HG02885 (cell line): ENCODE measurements around the gene IGFBP4.

Source experiments
- ATAC-seq: cut with Tn5 transposase; IDR thresholded peaks from one replicate; pipeline ENCODE4 v1.9.1; 2021; ENCODE audit warnings: mild to moderate bottlenecking; ENCODE audit not compliant: unreplicated experiment, poor library complexity

Gene IGFBP4

DNA sequence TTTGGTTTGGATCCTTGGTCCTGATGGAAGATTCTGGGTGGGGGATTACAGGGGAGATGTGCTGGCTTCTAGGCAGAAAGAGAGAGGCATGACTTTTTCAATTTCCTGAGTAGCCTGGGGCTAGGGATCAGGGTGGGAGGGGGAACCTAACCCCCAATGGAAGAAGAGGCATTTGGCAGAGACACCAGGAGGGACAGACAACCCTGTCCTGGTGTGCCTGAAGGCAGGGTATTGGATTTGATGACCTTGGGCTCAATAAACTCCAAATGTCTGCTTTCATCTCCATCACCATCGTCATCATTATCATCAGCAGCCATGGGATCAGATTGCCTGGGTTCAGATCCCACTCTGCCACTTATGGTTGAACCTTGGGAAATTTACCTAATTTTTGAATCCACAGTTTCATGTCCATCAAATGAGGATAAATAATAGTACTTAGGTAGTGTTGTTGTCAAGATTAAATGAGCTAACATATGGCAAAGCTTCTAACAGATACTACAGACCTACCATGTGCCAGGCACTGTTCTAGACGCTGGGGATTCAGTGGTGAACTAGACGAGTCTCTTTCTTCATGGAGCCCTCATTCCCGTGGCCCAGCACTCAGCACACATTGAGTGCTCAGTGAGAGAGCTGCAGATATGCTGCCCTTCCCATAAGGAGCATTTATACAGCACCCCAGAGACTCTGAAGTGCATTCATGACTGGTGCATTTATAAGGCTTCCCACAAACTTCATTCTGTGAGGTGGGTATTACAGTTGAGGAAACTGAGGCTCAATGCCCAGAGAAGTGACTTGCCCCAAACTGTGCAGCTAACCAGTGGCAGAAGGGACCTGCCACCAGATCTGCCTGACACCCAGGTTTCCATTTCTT lies 26.8 kb downstream of the IGFBP4 start:
- no peak for ATAC-seq

DNA sequence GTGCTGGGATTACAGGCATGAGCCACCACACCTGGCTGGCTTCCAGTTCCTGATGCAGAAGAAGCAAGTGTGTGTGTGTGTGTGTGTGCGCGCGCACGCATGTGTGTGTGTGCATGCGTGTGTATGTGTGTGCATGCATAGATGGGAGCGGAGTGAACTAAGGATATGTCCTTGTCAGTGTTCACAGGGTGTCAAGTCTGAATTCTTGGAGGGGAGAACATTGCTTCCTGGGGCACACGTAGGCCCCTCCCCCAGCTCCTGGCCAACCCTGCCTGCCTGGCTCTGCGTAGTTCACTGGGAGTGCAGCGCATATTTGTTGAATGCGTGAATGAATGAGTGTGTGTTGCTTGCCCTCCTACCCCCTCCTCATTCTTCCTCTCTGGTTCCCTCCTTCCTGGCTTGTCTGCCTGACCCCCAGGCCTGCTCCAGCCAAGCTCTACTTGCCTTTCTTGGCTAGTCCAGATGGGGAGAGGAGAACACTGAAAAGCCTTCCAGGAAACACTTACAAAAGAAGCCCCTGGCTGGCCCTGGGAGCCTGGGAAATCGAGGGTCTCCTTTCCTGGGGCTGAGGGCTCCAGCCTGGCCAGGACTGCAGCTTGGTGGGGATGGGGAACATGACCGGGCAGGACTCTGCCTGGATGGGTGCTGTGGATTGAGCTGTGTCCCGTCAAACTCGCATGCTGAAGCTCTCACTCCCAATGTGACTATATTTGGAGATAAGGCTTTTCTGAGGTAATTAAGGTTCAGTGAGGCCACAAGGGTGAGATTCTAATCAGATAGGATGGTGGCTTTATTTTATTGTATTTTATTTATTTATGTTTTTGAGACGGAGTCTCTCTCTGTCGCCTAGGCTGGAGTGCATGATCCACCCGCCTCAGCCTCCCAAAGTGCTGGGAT lies 27.9 kb downstream of the IGFBP4 start:
- ATAC-seq, result no peak

DNA sequence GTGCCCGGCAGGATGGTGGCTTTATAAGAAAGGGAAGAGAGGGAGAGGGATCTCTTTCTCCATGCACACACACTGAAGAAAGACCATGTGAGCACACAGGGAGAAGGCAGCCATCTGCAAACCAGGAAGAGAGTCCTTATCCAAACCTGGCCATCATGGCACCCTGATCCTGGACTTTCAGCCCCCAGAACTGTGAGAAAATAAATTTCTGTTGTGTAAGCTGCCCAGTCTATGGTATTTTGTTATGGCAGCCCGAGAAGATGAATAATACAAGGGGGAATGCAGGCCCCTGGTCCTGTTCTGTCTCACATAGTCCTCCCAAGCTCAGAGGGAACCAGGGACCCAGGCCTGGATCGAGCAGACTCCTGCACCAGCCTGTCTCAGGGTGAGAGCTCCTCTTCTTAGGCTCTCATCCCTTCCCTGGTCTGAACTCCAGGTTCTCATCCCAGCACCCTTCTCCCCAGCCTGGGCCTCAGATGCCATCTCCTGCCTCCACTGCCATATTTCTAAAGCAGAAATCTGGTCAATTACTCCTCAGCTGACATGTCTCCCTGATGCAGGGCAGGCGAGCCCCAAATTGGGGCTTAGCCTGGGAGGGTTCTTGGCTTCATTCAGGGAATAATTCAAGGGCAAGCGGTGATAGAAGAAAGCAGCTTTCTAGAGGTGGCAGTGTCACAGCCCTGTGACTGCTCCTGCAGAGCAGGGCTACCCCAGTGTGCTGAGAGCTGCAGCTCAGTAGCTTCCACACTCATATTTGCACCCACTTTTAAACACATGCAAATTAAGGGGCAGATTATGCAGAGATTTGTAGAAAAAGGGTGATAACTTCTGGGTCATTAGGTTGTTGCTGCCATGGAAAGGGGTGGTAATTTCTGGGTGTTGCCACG lies 28.8 kb downstream of the IGFBP4 start:
- no peak for ATAC-seq

DNA sequence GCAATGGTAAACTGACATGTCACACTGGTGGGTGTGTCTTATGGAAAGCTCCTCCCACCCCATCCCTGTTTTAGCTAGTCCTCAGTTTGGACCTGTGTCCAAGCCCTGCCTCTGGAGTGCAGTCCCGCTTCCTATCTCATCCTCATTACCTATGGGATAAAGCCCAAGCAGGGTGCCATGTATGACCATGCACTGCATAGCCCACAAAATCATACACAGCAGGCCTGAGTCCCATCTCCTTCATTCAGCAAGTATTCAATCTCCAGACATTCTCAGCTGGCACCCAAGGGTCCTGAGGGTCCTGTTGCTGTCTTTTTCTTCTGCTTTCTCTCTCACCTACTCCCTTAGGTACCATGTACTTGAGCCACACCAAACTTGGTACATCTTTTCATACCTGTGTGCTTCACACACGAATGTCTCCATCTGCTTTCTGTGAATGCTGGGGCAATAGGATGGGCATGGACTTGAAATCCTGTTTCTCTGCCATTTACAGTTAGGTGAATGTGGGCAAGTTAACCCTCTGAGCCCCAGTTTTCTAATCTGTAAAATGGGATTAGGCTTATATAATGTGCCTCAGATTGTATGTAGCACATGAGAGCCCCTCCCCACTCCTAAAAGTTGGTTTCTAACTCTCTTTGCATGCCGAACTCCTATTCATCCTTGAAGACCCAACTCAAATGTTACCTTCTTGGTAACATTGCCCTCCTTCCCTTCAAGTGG lies 29.6 kb downstream of the IGFBP4 start:
- ATAC-seq, result no peak

DNA sequence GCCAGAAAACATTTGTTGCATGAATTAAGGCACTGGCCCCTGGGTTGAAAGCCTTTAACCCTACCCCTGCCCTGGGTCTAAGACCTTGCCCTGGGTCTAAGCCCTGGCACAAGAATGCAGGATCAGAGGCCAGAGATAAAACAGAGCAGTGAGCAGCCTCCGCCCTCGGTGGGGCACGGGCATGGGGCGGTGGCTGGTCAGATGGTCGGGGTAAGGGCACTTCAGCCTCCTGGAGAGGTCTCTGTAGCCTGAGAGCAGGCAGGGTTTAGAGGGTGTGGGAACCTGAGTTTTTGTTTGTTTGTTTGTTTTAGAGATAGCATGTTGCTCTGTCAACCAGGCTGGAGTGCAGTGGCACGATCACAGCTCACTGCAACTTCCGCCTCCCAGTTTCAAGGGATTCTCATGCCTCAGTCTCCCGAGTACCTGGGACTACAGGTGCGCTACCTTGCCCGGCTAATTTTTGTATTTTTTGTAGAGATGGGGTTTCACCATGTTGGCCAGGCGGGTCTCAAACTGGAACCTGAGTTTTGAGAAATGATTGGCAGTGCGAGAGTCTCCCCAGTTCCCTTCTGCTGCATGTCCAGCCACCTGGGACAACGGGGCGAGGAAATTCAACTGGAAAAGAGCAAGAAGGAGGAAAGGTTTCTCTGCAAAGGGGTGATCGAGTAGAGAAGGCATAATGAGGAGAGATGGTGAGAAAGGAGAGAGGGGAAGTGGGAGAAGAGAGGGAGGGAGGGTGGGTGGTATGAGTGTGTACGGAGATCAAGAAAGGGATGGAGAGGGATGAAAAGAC lies 30.5 kb downstream of the IGFBP4 start:
- no peak for ATAC-seq

DNA sequence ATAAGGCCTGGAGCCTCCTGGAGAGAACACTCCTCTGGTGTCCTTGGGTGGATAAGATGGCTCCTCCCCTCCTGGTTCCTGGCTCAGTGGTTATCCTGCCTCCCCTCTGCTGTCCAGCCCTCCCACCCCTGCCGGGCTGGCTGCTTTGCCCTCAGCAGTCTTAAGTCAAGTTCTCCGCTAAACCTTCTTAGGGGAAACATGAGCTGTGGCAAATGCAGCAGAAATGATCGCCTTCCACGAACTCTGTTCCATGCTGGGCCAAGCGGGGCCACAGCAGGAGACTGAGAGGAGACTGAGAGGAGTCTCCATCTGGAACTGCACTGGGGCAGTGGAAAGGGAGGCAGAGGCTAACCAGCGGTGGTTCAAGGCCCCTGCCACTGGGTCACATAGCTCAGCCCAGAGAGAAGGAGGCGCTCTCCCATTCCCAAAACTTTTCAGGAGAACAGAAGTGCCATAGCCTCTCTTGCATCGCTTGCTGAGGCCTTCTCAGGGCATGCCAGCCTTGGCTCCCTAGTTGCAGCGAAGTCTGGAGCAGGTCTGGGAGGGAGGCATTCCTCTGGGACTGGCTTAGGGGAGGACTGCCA lies 31.3 kb downstream of the IGFBP4 start:
- no peak for ATAC-seq

DNA sequence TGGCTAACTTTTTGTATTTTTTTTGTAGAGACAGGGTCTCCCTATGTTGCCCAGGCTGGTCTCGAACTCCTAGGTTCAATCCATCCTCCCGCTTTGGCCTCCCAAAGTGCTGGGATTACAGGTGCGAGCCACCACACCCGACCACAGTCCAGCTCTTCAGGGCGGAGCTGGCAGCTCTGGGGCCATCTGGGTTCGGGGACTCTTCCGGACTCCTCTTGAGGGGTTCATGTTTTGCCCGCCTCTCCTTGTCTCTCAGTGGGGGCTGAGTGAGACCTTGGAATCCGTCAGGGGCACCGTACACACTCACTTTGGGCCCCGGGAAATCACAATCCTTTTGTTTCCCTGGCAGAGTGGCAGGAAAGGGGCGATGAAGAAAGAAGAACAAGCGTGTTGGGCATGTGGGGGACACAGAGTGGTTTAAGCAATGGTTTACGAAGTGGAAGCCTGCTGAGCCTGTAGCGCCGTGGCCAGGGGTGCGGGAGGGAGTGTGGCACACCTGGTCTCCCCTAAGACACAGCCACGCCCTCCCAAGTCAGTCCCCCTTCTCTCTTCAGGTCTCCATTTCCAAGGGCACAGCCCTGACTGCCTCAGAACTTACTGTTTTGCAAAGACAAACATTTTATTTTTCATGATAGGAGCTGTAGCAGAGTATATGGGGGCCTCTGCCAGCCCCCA lies 32.1 kb downstream of the IGFBP4 start:
- ATAC-seq, result no peak

DNA sequence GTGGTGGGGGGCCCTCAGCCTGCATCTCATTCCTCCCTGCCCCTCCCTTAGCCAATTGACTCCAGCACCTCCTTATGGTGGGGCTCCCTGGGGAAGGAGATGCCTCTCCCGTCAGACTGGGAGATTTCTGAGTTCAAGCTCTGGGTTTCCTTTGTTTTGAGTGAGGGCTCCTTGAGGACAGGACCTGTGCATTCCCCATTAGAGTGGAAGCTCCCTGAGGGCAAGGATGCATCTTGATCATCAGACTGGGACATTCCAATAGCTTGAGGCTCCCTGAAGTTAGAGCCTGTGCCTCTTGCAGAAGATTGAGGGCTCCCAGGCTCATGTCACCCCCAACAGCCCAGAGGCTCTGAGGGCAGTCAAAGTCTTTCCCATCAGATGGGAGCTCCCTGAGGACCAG lies 34.5 kb downstream of the IGFBP4 start:
- ATAC-seq, result no peak

DNA sequence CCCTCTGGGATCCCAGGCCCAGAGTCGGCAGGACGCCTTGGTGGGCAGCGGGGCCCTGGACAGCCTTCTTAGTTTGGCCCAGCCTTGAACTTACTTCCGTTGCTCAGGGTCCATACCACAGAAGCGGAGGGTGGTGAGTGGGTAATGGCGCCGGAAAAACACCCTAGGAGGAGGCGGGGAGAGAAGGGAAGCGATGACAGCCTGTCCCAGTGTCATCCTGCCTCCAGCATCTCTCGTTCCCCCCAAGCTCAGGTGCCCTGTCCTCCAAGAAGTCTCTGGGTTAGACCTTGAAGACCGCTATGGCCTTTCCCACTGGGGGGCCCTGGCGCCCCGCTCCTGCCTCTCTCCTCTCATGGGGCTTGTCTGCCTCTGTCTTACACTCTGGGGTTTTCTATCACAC lies 35.2 kb downstream of the IGFBP4 start:
- no peak for ATAC-seq

DNA sequence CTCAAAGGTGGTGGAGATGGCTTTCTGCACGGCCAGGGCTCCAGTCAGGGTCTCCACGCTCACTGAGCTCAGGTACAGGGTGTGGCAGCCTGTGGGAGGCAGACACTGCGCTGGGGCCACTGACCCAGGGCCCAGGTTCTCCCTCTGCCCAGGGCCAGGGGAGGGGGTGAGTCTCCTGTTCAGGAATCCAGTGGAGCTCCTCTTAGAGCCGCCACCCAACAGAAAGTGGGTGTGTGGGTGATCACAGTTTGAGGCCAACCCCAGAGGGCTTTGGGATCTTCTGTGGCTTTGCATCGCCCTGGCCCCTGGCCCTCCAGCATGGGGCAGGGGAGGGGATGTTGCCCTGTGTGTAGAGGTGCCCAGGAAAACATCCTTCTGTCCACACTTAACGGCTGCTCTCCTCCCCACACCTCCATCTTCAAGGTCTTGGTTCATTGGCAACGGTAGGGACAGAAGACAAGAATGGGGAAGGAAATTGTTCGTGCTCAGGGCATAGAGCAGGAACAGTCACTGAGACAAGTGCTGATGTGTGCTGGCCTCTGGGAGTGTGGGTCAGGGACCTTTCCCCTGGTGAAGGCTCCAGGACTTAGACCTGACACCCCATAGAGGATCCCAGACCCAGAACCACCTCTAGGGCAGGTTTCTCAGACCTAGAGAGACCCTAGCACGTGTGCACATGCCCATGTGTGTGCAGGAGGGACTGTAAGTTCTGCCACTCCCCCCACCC lies 36.7 kb downstream of the IGFBP4 start:
- no peak for ATAC-seq

DNA sequence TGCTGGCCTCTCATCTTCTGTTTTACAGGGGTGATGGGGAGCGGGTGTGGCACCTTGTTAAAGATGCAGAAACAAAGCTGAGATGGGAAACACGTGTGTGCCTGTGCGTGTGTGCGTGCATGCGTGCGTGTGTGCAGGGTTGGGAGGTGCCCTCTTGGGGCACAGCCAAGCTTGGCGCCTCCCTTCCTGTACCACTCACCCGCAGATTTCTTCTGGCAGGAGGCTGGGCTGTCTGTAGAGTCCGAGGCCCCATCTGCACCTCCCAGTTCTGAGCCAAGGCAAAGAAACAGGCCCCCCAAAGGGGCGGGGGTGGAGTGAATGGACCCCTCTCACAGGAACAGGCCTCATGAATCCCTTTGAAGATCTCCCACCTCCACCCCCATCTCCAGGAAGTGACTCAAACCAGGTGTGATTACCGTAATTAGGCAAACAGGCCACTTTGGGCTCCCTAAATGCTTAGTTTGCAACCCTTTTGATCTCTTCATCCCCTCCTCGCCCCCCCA lies 37.3 kb downstream of the IGFBP4 start:
- ATAC-seq, result no peak

DNA sequence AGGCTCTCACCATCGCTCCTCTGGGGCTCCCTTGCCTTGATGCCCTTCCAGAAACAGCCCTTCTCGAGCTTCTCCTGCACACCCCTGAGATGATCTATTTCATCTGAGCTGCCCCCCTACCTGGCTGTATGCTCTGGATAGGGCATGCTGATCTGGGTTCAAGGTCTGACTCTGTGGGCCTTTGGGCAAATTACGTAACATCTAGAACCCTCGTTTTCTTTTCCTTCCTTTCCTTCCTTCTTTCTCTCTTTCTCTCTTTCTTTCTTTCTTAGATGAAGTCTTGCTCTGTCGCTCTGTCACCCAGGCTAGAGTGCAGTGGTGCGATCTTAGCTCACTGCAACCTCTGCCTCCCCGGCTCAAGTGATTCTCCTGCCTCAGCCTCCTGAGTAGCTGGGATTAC lies 37.9 kb downstream of the IGFBP4 start:
- ATAC-seq, result no peak

DNA sequence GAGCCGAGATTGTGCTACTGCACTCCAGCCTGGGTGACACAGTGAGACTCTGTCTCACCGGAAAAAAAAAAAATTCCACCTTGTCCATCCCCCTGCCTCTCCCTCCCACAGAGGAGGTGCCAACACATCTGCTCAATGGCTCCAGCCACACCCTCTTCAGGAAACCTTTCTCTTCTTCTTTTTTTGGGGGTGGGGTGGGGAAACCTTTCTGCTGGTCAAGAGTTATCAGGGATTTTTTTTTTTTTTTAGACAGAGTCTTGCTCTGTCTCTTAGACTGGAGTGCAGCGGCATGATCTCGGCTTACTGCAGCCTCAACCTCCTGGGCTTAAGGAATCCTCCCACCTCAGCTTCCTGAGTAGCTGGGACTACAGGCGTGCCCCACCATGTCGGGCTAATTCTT lies 39.5 kb downstream of the IGFBP4 start:
- no peak for ATAC-seq

DNA sequence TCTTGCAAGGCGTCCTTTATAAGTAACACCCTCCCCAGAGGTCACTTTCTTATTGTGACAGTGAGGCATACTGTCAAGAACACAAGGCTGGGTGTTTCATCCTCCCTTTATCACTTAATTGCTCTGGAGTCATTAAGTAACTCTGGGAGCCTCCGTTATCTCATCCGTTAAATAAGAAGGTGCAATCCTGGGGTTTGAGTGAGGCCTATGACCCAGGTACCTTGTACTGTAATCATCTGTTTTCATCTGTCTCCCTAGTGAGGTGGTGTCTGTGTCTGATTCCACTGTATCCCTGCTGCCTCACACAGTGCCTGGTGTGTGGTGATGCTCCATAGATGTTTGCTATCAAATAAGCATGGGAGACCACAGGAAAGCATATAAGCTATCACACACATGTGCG lies 40.4 kb downstream of the IGFBP4 start:
- no peak for ATAC-seq

DNA sequence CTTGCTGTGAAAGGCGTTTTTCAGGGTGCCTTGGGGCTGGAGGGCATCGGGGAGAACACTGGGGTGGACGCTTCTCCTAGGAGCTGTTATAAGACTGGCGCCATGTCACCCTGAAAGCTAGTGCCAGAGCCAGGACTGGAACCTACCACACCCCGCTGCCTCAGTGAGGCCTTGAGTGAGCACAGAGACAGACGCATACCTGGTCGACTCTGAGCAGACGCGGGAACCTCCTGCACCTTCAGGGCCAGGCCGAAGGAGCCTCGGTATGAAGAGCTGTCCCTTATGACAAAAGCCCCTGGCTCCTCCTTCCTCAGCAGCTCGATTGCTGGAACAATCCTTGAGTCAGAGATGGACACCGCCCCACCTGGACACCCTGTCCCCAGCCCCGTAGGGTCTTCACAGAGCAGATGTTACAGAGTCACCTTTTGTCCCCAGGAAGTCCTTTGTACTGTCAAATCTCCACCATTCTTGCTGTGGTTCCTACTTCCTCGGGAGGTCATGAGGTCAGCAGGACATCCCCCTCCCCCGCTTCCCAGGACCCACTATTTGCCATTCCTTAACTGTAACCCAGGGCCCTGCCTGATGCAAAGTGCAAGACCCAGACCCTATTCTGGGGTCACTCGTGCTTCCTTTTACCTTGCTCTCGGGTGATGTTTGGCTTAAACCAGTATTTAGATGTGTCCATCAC lies 41.2 kb downstream of the IGFBP4 start:
- no peak for ATAC-seq

DNA sequence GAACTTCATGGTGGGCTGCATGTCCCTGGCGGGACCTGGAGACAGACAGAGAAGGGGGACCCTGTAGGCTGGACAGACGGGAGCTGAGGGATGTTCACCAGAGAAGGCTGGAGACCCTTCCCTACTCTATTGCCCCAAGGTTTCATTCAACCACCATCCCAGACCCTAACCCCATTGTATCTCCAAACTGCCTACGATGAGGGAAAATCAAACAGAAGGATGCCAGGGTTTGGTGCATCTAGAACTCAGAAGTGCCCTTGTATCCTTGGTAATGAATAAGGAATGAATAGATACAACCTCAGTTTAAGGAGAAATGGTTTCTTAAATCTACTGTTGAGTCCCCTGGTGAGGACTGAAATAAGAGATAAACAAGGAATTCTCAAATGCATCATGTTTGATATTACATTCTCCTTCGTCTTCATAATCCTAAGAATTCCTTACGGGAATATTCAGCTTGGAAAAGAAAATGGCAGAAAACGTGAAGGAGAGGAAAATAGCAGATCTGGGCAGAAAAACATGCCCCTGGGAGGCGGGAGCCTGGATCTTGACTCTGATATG lies 41.8 kb downstream of the IGFBP4 start:
- no peak for ATAC-seq
